ENCODE results near the gene ZDHHC6. TPM values are rescaled to one million over a fixed set of nuclear protein-coding genes. Genes with fewer than 3 reads are reported as not detected.

Gene ZDHHC6
- polyA plus RNA-seq (2013): 52.0 TPM

- peaks cover 7 to 22% (median 11%) of the 10 kb centered on the region in 4 experiments for H3K36me3 ChIP-seq (ENCODE audit: control insufficient read depth in 4 of 4, insufficient read depth in 4 of 4, low read length in 3 of 4)
- H3K4me1 ChIP-seq (ENCODE audit: control extremely low read depth in 1 of 4, control insufficient read depth in 4 of 4, insufficient read depth in 4 of 4, low read length in 3 of 4): peaks cover 14 to 28% (median 18%) of the 10 kb centered on the region in 4 experiments
- CTCF ChIA-PET: interaction anchor here (0.9 to 1.8 kb wide), 6 partner anchors 9 to 29 kb away, joined by 3 to 4 read pairs (median 4); no protein-coding TSS in a partner anchor
- H3K4me3 ChIP-seq (ENCODE audit: control insufficient read depth in 1 of 7, extremely low read depth in 1 of 7, insufficient read depth in 4 of 7, low read depth in 2 of 7, low read length in 6 of 7): peak within 1 kb of the TSS; percentile 88 to 100 (median 99)
- under 1% methylated on average over 51 of the region's 59 CpGs for WGBS (ENCODE audit: insufficient coverage)
- H3K27me3 ChIP-seq (replicated peaks in 2 of 5; ENCODE audit: control insufficient read depth in 4 of 5, insufficient read depth in 5 of 5, low read length in 4 of 5): no peaks in the 10 kb centered on the region
- POLR2A ChIA-PET: interaction anchor here (0.6 to 0.7 kb wide), 2 partner anchors 15 to 599 kb away, joined by 3 to 6 read pairs; no protein-coding TSS in a partner anchor
- peak; percentile 88 to 91 (median 88) for DNase-seq
- H3K9me3 ChIP-seq (ENCODE audit: control extremely low read depth in 1 of 5, control insufficient read depth in 4 of 5, insufficient read depth in 2 of 5, low read depth in 1 of 5, low read length in 4 of 5): no peaks in the 10 kb centered on the region
- peak within 1 kb of the TSS; percentile 95 to 98 for H3K27ac ChIP-seq (ENCODE audit: insufficient read depth in 1 of 2, low read depth in 1 of 2, low read length in 2 of 2, poor library complexity in 1 of 2, severe bottlenecking in 2 of 2)
Measured at GRCh38 chr10:112446855-112447619, at the start of gene ZDHHC6, which contains the start of gene VTI1A. Gene ZDHHC6, minus strand, starts transcription at chr10:112446914. Its CDS starts 1,478 bp downstream, at chr10:112445436. Gene VTI1A, plus strand, starts transcription at chr10:112447215. Its CDS starts 159 bp downstream, at chr10:112447374.

DNA sequence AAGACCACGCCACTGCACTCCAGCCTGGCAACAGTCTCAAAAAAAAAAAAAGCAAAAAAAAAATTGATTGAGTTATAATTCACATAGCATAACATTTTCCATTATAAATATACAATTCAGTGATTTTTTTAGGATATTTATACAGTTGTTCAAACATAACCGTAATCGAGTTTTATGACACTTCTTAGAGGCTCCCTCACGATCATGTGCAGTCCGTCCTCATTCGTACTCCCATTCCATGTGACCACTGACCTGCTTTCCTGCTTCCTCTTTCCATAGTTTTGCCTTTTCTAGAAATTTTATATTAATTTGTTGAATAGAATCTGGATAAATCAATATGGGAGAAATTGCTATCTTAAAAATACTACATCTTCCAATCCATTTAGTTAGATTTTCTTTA, 46.0 kb upstream of the ZDHHC6 start:
- H3K4me1 ChIP-seq (ENCODE audit: control extremely low read depth in 1 of 4, control insufficient read depth in 4 of 4, insufficient read depth in 4 of 4, low read length in 3 of 4): no peaks in the 10 kb centered on the region
- ChIA-PET POLR2A (no interaction called here), CTCF (no interaction called here)
- no CpG with 5 or more reads among the region's 6 CpGs for WGBS (ENCODE audit: insufficient coverage)
- H3K36me3 ChIP-seq (ENCODE audit: control insufficient read depth in 4 of 4, insufficient read depth in 4 of 4, low read length in 3 of 4): no peaks in the 10 kb centered on the region
- no peaks in the 10 kb centered on the region for H3K27me3 ChIP-seq (replicated peaks in 2 of 5; ENCODE audit: control insufficient read depth in 4 of 5, insufficient read depth in 5 of 5, low read length in 4 of 5)
- H3K4me3 ChIP-seq (ENCODE audit: control insufficient read depth in 1 of 7, extremely low read depth in 1 of 7, insufficient read depth in 4 of 7, low read depth in 2 of 7, low read length in 6 of 7): no peak overlapping the region
- H3K27ac ChIP-seq (ENCODE audit: insufficient read depth in 1 of 2, low read depth in 1 of 2, low read length in 2 of 2, poor library complexity in 1 of 2, severe bottlenecking in 2 of 2): no peak overlapping the region
- no peak for DNase-seq
- no peaks in the 10 kb centered on the region for H3K9me3 ChIP-seq (ENCODE audit: control extremely low read depth in 1 of 5, control insufficient read depth in 4 of 5, insufficient read depth in 2 of 5, low read depth in 1 of 5, low read length in 4 of 5)

DNA sequence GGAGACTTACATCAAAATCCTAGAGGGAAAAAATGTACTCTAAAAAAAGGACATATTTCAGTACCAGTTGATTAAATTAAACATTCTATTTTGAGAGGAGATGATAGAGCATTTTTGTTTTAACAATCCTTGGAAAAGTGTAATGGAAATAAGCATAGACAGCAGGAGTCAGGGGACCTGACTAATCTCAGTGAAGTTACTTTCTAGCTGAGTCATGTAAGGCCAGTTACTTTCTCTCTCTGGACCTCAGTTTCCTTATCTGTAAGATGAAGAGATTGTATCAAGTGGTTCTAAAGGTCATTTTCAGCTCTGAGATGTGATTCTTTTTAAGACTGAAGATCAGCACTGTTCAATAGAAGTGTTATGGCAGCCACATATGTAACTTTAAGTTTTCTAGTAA, 44.4 kb upstream of the ZDHHC6 start:
- H3K4me1 ChIP-seq (ENCODE audit: control extremely low read depth in 1 of 4, control insufficient read depth in 4 of 4, insufficient read depth in 4 of 4, low read length in 3 of 4): no peaks in the 10 kb centered on the region
- H3K27me3 ChIP-seq (replicated peaks in 2 of 5; ENCODE audit: control insufficient read depth in 4 of 5, insufficient read depth in 5 of 5, low read length in 4 of 5): no peaks in the 10 kb centered on the region
- POLR2A ChIA-PET: no interaction called here
- H3K9me3 ChIP-seq (ENCODE audit: control extremely low read depth in 1 of 5, control insufficient read depth in 4 of 5, insufficient read depth in 2 of 5, low read depth in 1 of 5, low read length in 4 of 5): no peaks in the 10 kb centered on the region
- CTCF ChIA-PET: interaction anchor here (1.2 to 1.4 kb wide), 3 partner anchors 10 to 51 kb away, joined by 3 to 5 read pairs (median 3); no protein-coding TSS in a partner anchor
- H3K4me3 ChIP-seq (ENCODE audit: control insufficient read depth in 1 of 7, extremely low read depth in 1 of 7, insufficient read depth in 4 of 7, low read depth in 2 of 7, low read length in 6 of 7): no peak overlapping the region
- peaks cover 0 to 4% (median 0%) of the 10 kb centered on the region in 4 experiments for H3K36me3 ChIP-seq (ENCODE audit: control insufficient read depth in 4 of 4, insufficient read depth in 4 of 4, low read length in 3 of 4)
- H3K27ac ChIP-seq (ENCODE audit: insufficient read depth in 1 of 2, low read depth in 1 of 2, low read length in 2 of 2, poor library complexity in 1 of 2, severe bottlenecking in 2 of 2): no peak overlapping the region
- no peak for DNase-seq

DNA sequence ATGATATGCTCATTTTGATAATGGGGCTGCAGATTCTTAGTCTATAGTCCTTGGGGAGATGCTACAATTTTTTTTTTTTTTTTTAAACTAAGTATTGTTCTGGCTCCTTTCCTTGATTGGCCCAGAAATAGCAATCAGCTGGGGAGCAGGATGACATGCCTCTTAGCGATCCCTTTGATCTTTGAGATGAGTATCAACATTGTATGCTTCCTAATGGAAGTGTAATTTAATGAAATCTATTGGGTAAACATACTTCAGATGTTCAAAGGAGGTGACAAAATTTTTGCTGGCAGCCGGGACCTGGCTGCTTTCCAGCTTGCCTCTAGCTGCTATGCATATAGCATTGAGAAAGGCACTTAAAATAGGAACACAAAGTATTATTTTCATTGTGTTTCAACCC, 43.8 kb upstream of the ZDHHC6 start:
- Histone ChIP-seq H3K27me3 (replicated peaks in 2 of 5; ENCODE audit: control insufficient read depth in 4 of 5, insufficient read depth in 5 of 5, low read length in 4 of 5) (no peaks in the 10 kb centered on the region), H3K27ac (ENCODE audit: insufficient read depth in 1 of 2, low read depth in 1 of 2, low read length in 2 of 2, poor library complexity in 1 of 2, severe bottlenecking in 2 of 2) (no peak overlapping the region), H3K4me3 (ENCODE audit: control insufficient read depth in 1 of 7, extremely low read depth in 1 of 7, insufficient read depth in 4 of 7, low read depth in 2 of 7, low read length in 6 of 7) (no peak overlapping the region), H3K4me1 (ENCODE audit: control extremely low read depth in 1 of 4, control insufficient read depth in 4 of 4, insufficient read depth in 4 of 4, low read length in 3 of 4) (no peaks in the 10 kb centered on the region), H3K36me3 (ENCODE audit: control insufficient read depth in 4 of 4, insufficient read depth in 4 of 4, low read length in 3 of 4) (peaks cover 0 to 4% (median 0%) of the 10 kb centered on the region in 4 experiments), H3K9me3 (ENCODE audit: control extremely low read depth in 1 of 5, control insufficient read depth in 4 of 5, insufficient read depth in 2 of 5, low read depth in 1 of 5, low read length in 4 of 5) (no peaks in the 10 kb centered on the region)
- CTCF ChIA-PET: interaction anchor here (1.0 to 1.2 kb wide), 2 partner anchors 10 kb away, joined by 3 read pairs; no protein-coding TSS in a partner anchor
- DNase-seq: no peak
- POLR2A ChIA-PET: no interaction called here
- 94% methylated on average over 2 of the region's 2 CpGs for WGBS (ENCODE audit: insufficient coverage)

DNA sequence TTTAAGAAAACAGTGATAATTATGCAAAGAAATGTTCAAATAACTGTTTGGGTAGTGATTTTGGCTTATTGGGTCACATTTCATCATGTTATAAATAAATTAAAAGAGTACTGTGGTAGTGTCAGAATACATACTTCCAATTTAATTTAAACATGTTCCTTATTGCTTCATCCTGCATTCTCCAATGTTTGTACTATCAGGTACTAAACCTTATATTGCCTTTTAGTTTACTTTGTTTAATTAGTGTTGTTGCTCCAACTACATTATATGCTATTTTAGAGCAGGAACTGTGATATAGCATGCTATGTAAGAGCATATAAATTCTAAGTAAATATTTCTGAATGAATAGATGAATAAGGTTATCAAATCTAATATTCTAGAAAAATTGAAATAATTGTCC, 41.2 kb upstream of the ZDHHC6 start:
- DNase-seq: no peak
- H3K36me3 ChIP-seq (ENCODE audit: control insufficient read depth in 4 of 4, insufficient read depth in 4 of 4, low read length in 3 of 4): peaks cover 0 to 4% (median 0%) of the 10 kb centered on the region in 4 experiments
- no peak overlapping the region for H3K4me3 ChIP-seq (ENCODE audit: control insufficient read depth in 1 of 7, extremely low read depth in 1 of 7, insufficient read depth in 4 of 7, low read depth in 2 of 7, low read length in 6 of 7)
- ChIA-PET POLR2A (no interaction called here), CTCF (interaction anchor here (1.4 kb wide), 1 partner anchor 16 kb away, joined by 7 read pairs; no protein-coding TSS in a partner anchor)
- no peaks in the 10 kb centered on the region for H3K9me3 ChIP-seq (ENCODE audit: control extremely low read depth in 1 of 5, control insufficient read depth in 4 of 5, insufficient read depth in 2 of 5, low read depth in 1 of 5, low read length in 4 of 5)
- H3K27me3 ChIP-seq (replicated peaks in 2 of 5; ENCODE audit: control insufficient read depth in 4 of 5, insufficient read depth in 5 of 5, low read length in 4 of 5): no peaks in the 10 kb centered on the region
- H3K27ac ChIP-seq (ENCODE audit: insufficient read depth in 1 of 2, low read depth in 1 of 2, low read length in 2 of 2, poor library complexity in 1 of 2, severe bottlenecking in 2 of 2): no peak overlapping the region
- H3K4me1 ChIP-seq (ENCODE audit: control extremely low read depth in 1 of 4, control insufficient read depth in 4 of 4, insufficient read depth in 4 of 4, low read length in 3 of 4): no peaks in the 10 kb centered on the region

DNA sequence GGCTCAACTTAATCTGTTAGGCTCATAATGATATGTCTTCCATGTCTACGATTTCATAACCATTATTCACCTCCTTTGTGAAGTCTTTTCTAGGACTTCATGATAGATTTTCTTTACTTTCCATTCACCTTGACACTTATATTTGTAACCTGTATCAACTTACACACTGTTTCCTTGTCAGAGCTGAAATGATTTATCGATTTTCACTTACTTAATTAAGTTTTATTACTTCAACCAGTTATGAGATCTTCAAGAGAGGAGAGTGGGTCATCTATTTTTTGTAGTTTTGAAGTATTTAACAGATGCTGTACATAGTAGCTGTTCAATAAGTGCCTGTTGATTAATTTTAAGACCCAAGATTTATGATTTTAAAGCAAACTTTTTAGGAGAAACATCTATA, 37.7 kb upstream of the ZDHHC6 start:
- no peaks in the 10 kb centered on the region for H3K4me1 ChIP-seq (ENCODE audit: control extremely low read depth in 1 of 4, control insufficient read depth in 4 of 4, insufficient read depth in 4 of 4, low read length in 3 of 4)
- H3K27ac ChIP-seq (ENCODE audit: insufficient read depth in 1 of 2, low read depth in 1 of 2, low read length in 2 of 2, poor library complexity in 1 of 2, severe bottlenecking in 2 of 2): no peak overlapping the region
- 100% methylated on average over 1 of the region's 2 CpGs for WGBS (ENCODE audit: insufficient coverage)
- no peaks in the 10 kb centered on the region for H3K9me3 ChIP-seq (ENCODE audit: control extremely low read depth in 1 of 5, control insufficient read depth in 4 of 5, insufficient read depth in 2 of 5, low read depth in 1 of 5, low read length in 4 of 5)
- H3K27me3 ChIP-seq (replicated peaks in 2 of 5; ENCODE audit: control insufficient read depth in 4 of 5, insufficient read depth in 5 of 5, low read length in 4 of 5): no peaks in the 10 kb centered on the region
- no peak overlapping the region for H3K4me3 ChIP-seq (ENCODE audit: control insufficient read depth in 1 of 7, extremely low read depth in 1 of 7, insufficient read depth in 4 of 7, low read depth in 2 of 7, low read length in 6 of 7)
- H3K36me3 ChIP-seq (ENCODE audit: control insufficient read depth in 4 of 4, insufficient read depth in 4 of 4, low read length in 3 of 4): peaks cover 0 to 4% (median 0%) of the 10 kb centered on the region in 4 experiments
- no peak for DNase-seq
- CTCF ChIA-PET: no interaction called here
- POLR2A ChIA-PET: no interaction called here

DNA sequence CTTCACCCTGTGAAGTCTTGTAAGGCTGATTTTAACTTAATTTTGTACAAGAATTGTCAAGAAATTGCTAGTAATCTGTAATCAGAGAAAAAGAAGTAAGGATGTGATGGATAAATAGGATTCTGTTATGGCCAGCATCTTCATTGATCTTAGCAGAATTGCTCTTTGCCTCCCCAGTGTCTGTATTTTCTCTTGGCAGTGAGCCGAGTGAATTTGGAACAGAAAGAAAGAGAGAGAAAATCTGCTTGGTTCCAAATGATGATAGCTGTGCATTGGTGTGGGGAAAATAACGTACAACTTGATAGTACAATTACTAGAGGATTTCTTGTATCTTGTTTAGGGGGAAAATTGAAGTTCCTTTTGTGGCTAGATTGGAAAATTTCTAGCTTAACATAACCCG, 34.9 kb upstream of the ZDHHC6 start:
- Histone ChIP-seq H3K27ac (ENCODE audit: insufficient read depth in 1 of 2, low read depth in 1 of 2, low read length in 2 of 2, poor library complexity in 1 of 2, severe bottlenecking in 2 of 2) (no peak overlapping the region), H3K9me3 (ENCODE audit: control extremely low read depth in 1 of 5, control insufficient read depth in 4 of 5, insufficient read depth in 2 of 5, low read depth in 1 of 5, low read length in 4 of 5) (no peaks in the 10 kb centered on the region), H3K4me3 (ENCODE audit: control insufficient read depth in 1 of 7, extremely low read depth in 1 of 7, insufficient read depth in 4 of 7, low read depth in 2 of 7, low read length in 6 of 7) (no peak overlapping the region), H3K36me3 (ENCODE audit: control insufficient read depth in 4 of 4, insufficient read depth in 4 of 4, low read length in 3 of 4) (no peaks in the 10 kb centered on the region), H3K27me3 (replicated peaks in 2 of 5; ENCODE audit: control insufficient read depth in 4 of 5, insufficient read depth in 5 of 5, low read length in 4 of 5) (no peaks in the 10 kb centered on the region), H3K4me1 (ENCODE audit: control extremely low read depth in 1 of 4, control insufficient read depth in 4 of 4, insufficient read depth in 4 of 4, low read length in 3 of 4) (no peaks in the 10 kb centered on the region)
- WGBS (ENCODE audit: insufficient coverage): 100% methylated on average over 1 of the region's 3 CpGs
- no peak for DNase-seq
- ChIA-PET CTCF (interaction anchor here (1.1 kb wide), 1 partner anchor 9 kb away, joined by 4 read pairs; no protein-coding TSS in a partner anchor), POLR2A (no interaction called here)

All from common myeloid progenitor, CD34-positive (primary cell).